Liver (tissue), 9 donors: Measurements from ENCODE around the gene SLC17A9. TPM values are rescaled to one million over a fixed set of nuclear protein-coding genes. Genes with fewer than 3 reads are reported as not detected.

Source experiments
- DNase-seq: peaks from one replicate; pipeline ENCODE4 v3.0.0-alpha.2; 2017; ENCODE audit warnings: low spot score
- H3K27ac ChIP-seq, 2 donors: one replicate each; pipeline ENCODE4 v1.7.0; 2013; ENCODE audit warnings: inconsistent platforms in 2 of 2, low read length in 2 of 2, control low read depth in 1 of 2, low read depth in 1 of 2, mild to moderate bottlenecking in 1 of 2
- H3K27me3 ChIP-seq, 4 donors: one replicate each; pipeline versions ENCODE4 v1.6.1 to v1.7.0; 2013; ENCODE audit warnings: low read length in 3 of 4, inconsistent platforms in 1 of 4, mild to moderate bottlenecking in 1 of 4, moderate library complexity in 1 of 4; ENCODE audit not compliant: control insufficient read depth in 4 of 4, insufficient read depth in 4 of 4
- H3K36me3 ChIP-seq, 4 donors: one replicate each; pipeline versions ENCODE4 v1.6.1 to v1.7.0; 2013; ENCODE audit warnings: low read length in 3 of 4, mild to moderate bottlenecking in 3 of 4, low read depth in 1 of 4, moderate library complexity in 1 of 4; ENCODE audit not compliant: control insufficient read depth in 4 of 4, insufficient read depth in 3 of 4
- H3K4me1 ChIP-seq, 4 donors: one replicate each; pipeline versions ENCODE4 v1.6.1 to v1.7.0; 2013; ENCODE audit warnings: low read length in 3 of 4, mild to moderate bottlenecking in 3 of 4, moderate library complexity in 1 of 4; ENCODE audit not compliant: control insufficient read depth in 4 of 4, insufficient read depth in 4 of 4
- H3K4me3 ChIP-seq, 3 donors: one replicate each; pipeline versions ENCODE4 v1.6.1 to v1.7.0; 2013; ENCODE audit warnings: low read length in 3 of 3, control low read depth in 1 of 3, low read depth in 1 of 3, mild to moderate bottlenecking in 1 of 3
- H3K9ac ChIP-seq, 2 donors: one replicate each; pipeline ENCODE4 v1.7.0; 2013; ENCODE audit warnings: low read length in 2 of 2, mild to moderate bottlenecking in 2 of 2, moderate library complexity in 2 of 2, control low read depth in 1 of 2, low read depth in 1 of 2
- H3K9me3 ChIP-seq, 4 donors: one replicate each; pipeline versions ENCODE4 v1.6.1 to v1.7.0; 2013; ENCODE audit warnings: low read length in 3 of 4; ENCODE audit not compliant: control insufficient read depth in 4 of 4
- EGR1 ChIP-seq, 2 donors: IDR thresholded peaks; 2 replicates each; pipeline ENCODE4 v1.6.1; 2016 to 2018; ENCODE audit warnings: antibody characterized with exemption in 2 of 2, low read depth in 2 of 2
- FOXA2 ChIP-seq: IDR thresholded peaks from 2 replicates; pipeline ENCODE4 v1.6.1; 2016; ENCODE audit warnings: antibody characterized with exemption
- GABPA ChIP-seq, 2 donors: IDR thresholded peaks in 1 of 2; conservative IDR thresholded peaks in 1 of 2; 2 replicates each; pipeline ENCODE4 v1.6.1; 2016; ENCODE audit warnings: antibody characterized with exemption in 2 of 2, mild to moderate bottlenecking in 1 of 2, moderate library complexity in 1 of 2
- HNF4A ChIP-seq, 2 donors: conservative IDR thresholded peaks; 2 replicates each; pipeline ENCODE4 v1.6.1; 2016; ENCODE audit warnings: antibody characterized with exemption in 2 of 2, mild to moderate bottlenecking in 2 of 2
- JUND ChIP-seq, 2 donors: IDR thresholded peaks; 2 replicates each; pipeline ENCODE4 v1.6.1; 2016; ENCODE audit warnings: antibody characterized with exemption in 2 of 2
- NR2F2 ChIP-seq: IDR thresholded peaks from 2 replicates; pipeline ENCODE4 v1.6.1; 2016; ENCODE audit warnings: antibody characterized with exemption
- RAD21 ChIP-seq, 2 donors: IDR thresholded peaks; 2 replicates each; pipeline ENCODE4 v1.6.1; 2016; ENCODE audit warnings: antibody characterized with exemption in 2 of 2, mild to moderate bottlenecking in 2 of 2
- SP1 ChIP-seq: IDR thresholded peaks from 2 replicates; pipeline ENCODE4 v1.6.1; 2018; ENCODE audit warnings: antibody characterized with exemption, mild to moderate bottlenecking
- TAF1 ChIP-seq: conservative IDR thresholded peaks from 2 replicates; pipeline ENCODE4 v1.6.1; 2016; ENCODE audit warnings: antibody characterized with exemption, mild to moderate bottlenecking
- WGBS: extraction: QIAGEN DNeasy Blood & Tissue Kit; methylation state at CpG from one replicate; pipeline ENCODE4 v1.1.7; 2013; 5-methylcytosine and 5-hydroxymethylcytosine counted together
- polyA plus RNA-seq, 2 donors: library from polyadenylated mRNA; stranded (reverse) in 1 of 2; unstranded in 1 of 2; fragments of 200-250 nt in 1 of 2; fragments of >200 nt in 1 of 2; fragmentation: Nextera tagmentation in 1 of 2; extraction: Ambion mirVana in 1 of 2; gene quantifications; one replicate each; pipeline versions ENCODE4 v1.2.1 to v1.2.3, GENCODE V29; 2013 to 2015
- total RNA-seq, 2 donors: library from RNA; depleted of rRNA; stranded (reverse); fragments of >200 nt; gene quantifications; one replicate each; pipeline ENCODE4 v1.2.3, GENCODE V29; 2014
- TF ChIP-seq, protein P1 (sequence below): IDR thresholded peaks from 2 replicates; pipeline ENCODE4 v1.6.1; 2016; ENCODE audit warnings: antibody characterized with exemption, mild to moderate bottlenecking
- TF ChIP-seq, protein P2 (sequence below): IDR thresholded peaks from 2 replicates; pipeline ENCODE4 v1.6.1; 2016; ENCODE audit warnings: antibody characterized with exemption
- TF ChIP-seq, protein P3 (sequence below): IDR thresholded peaks from 2 replicates; pipeline ENCODE4 v1.6.1; 2016; ENCODE audit warnings: antibody characterized with exemption
- TF ChIP-seq, protein P4 (sequence below): fragments of 150-350 bp; IDR thresholded peaks from 2 replicates; pipeline ENCODE4 v1.5.1; 2017; ENCODE audit warnings: improper control_type of control experiment, low read depth, low read length; ENCODE audit not compliant: missing input control
- donor health status: healthy.
- donor health status: healthy.
- donor health status: healthy.
- donor health status: healthy.
- donor health status: healthy.

The SLC17A9 gene
- total and polyA plus RNA-seq, 4 donors, result 16.0 to 138 (median 64.6) TPM

DNA sequence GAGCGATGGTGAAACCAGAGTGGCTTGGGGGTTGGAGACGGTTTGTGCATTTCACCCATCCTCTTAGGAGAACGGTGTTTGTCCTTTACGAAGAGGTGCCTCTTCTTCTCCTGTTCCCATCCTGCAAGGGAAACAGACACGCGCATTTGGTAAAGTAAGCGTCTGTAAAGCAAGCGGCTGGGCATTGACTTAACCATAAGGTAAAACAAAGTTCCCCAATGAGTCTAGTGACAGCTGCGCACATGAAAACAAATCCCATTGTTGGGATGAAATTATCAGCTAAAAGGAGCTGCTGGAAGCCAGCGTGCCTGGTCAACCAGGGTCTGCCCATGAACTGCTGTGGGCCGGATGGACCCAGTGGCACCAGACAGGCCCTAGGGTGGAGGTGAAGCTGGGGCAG is 48.4 kb downstream of the SLC17A9 start (continued):
- TF ChIP-seq, protein P1, sequence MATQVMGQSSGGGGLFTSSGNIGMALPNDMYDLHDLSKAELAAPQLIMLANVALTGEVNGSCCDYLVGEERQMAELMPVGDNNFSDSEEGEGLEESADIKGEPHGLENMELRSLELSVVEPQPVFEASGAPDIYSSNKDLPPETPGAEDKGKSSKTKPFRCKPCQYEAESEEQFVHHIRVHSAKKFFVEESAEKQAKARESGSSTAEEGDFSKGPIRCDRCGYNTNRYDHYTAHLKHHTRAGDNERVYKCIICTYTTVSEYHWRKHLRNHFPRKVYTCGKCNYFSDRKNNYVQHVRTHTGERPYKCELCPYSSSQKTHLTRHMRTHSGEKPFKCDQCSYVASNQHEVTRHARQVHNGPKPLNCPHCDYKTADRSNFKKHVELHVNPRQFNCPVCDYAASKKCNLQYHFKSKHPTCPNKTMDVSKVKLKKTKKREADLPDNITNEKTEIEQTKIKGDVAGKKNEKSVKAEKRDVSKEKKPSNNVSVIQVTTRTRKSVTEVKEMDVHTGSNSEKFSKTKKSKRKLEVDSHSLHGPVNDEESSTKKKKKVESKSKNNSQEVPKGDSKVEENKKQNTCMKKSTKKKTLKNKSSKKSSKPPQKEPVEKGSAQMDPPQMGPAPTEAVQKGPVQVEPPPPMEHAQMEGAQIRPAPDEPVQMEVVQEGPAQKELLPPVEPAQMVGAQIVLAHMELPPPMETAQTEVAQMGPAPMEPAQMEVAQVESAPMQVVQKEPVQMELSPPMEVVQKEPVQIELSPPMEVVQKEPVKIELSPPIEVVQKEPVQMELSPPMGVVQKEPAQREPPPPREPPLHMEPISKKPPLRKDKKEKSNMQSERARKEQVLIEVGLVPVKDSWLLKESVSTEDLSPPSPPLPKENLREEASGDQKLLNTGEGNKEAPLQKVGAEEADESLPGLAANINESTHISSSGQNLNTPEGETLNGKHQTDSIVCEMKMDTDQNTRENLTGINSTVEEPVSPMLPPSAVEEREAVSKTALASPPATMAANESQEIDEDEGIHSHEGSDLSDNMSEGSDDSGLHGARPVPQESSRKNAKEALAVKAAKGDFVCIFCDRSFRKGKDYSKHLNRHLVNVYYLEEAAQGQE, result no peak
- no peak for TF ChIP-seq HNF4A (conservative IDR thresholded peaks at IDR 0.05)
- TF ChIP-seq EGR1 (IDR thresholded peaks at IDR 0.05; ENCODE audit: low read depth in 2 of 2), result no peak
- TF ChIP-seq, protein P2, sequence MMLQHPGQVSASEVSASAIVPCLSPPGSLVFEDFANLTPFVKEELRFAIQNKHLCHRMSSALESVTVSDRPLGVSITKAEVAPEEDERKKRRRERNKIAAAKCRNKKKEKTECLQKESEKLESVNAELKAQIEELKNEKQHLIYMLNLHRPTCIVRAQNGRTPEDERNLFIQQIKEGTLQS, result no peak

DNA sequence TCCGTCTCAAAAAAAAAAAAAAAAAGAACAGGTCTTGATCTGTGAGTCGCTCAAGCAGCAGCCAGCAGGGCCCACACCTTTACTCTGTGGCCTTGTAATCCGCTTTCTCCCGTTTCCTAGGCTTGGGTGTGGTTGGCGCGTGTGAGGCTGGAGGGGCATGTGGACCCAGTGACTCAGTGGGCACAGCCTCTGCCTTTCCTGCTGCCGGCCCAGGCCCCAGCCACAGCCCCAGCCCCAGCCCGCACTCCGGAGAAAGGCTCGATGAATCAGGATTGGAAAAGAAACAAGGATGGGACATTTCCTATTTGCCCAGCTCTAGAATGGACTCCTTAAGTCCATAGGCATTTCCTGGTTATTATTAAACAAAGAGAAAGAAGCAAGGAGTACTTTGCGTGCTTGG is 50.0 kb downstream of the SLC17A9 start:
- H3K9me3 ChIP-seq, result no peaks in the 10 kb centered on the region
- no peak overlapping the region for H3K27ac ChIP-seq
- TF ChIP-seq GABPA (IDR thresholded peaks at IDR 0.05 in 1 of 2, conservative IDR thresholded peaks at IDR 0.05 in 1 of 2), result no peak
- TF ChIP-seq HNF4A (conservative IDR thresholded peaks at IDR 0.05), result no peak
- TF ChIP-seq SP1, result no peak
- TF ChIP-seq, protein P3, sequence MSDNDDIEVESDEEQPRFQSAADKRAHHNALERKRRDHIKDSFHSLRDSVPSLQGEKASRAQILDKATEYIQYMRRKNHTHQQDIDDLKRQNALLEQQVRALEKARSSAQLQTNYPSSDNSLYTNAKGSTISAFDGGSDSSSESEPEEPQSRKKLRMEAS, result no peak
- TF ChIP-seq NR2F2, result no peak
- TF ChIP-seq, protein P2, result no peak
- TF ChIP-seq, protein P1, result no peak
- TF ChIP-seq TAF1, result no peak
- no peak for TF ChIP-seq RAD21 (IDR thresholded peaks at IDR 0.05)
- TF ChIP-seq JUND (IDR thresholded peaks at IDR 0.05), result no peak
- TF ChIP-seq FOXA2, result no peak
- TF ChIP-seq, protein P4, sequence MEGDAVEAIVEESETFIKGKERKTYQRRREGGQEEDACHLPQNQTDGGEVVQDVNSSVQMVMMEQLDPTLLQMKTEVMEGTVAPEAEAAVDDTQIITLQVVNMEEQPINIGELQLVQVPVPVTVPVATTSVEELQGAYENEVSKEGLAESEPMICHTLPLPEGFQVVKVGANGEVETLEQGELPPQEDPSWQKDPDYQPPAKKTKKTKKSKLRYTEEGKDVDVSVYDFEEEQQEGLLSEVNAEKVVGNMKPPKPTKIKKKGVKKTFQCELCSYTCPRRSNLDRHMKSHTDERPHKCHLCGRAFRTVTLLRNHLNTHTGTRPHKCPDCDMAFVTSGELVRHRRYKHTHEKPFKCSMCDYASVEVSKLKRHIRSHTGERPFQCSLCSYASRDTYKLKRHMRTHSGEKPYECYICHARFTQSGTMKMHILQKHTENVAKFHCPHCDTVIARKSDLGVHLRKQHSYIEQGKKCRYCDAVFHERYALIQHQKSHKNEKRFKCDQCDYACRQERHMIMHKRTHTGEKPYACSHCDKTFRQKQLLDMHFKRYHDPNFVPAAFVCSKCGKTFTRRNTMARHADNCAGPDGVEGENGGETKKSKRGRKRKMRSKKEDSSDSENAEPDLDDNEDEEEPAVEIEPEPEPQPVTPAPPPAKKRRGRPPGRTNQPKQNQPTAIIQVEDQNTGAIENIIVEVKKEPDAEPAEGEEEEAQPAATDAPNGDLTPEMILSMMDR, result no peak
- peaks cover 0 to 13% (median 7%) of the 10 kb centered on the region in 4 donors for H3K4me1 ChIP-seq
- no peak for DNase-seq
- WGBS, result 79% methylated on average over 11 of the region's 11 CpGs
- H3K27me3 ChIP-seq, result peaks cover 2 to 24% (median 21%) of the 10 kb centered on the region in 4 donors
- H3K36me3 ChIP-seq, result no peaks in the 10 kb centered on the region
- H3K4me3 ChIP-seq, result no peak overlapping the region
- H3K9ac ChIP-seq, result no peak overlapping the region
